Measurements from ENCODE around the gene VRK2. TPM values are rescaled to one million over a fixed set of nuclear protein-coding genes. Genes with fewer than 3 reads are reported as not detected.
"Not testable (repeated sequence)": the region's sequence is repeated elsewhere in the genome, so short reads cannot be mapped to it uniquely, and the experiment has no call there.

The VRK2 gene
- total RNA-seq, 1 donor = 47.1 TPM

- no peak for DNase-seq (ENCODE audit: low read depth)
- no peak for TF ChIP-seq CTCF (IDR thresholded peaks at IDR 0.05; ENCODE audit: insufficient read depth, low read length)
- H3K4me3 ChIP-seq (ENCODE audit: low read depth, low read length) = no peak overlapping the region
These were observed 134.0 kb downstream of the VRK2 start for GRCh38 chr2:58180635-58181034.

- no peak overlapping the region for H3K4me3 ChIP-seq (ENCODE audit: low read depth, low read length)
- TF ChIP-seq CTCF (IDR thresholded peaks at IDR 0.05; ENCODE audit: insufficient read depth, low read length) = no peak
- peak; percentile 11 for DNase-seq (ENCODE audit: low read depth)
These were observed 135.9 kb downstream of the VRK2 start for GRCh38 chr2:58182527-58182926.

DNA sequence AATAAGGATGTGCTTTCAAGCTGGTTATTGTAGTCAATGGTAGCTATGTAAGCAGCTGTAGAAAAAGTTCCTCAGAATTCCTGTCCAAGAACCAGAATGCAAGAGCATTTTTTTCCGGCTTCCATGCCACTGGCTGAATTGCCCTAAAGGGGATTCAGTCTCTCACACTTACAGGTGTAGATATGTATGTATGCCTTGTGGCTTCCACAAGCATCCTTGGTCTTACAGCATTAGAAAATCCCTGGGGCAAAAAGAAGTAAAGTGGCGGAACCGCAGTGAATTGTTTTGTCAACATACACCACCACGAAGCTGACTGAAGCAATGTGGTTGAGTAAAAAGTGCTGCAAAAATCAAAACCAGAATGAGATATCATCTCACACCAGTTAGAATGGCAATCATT, 139.9 kb downstream of the VRK2 start:
- H3K4me3 ChIP-seq (ENCODE audit: low read depth, low read length) = no peak overlapping the region
- no peak for DNase-seq (ENCODE audit: low read depth)
- TF ChIP-seq CTCF (IDR thresholded peaks at IDR 0.05; ENCODE audit: insufficient read depth, low read length) = no peak

DNA sequence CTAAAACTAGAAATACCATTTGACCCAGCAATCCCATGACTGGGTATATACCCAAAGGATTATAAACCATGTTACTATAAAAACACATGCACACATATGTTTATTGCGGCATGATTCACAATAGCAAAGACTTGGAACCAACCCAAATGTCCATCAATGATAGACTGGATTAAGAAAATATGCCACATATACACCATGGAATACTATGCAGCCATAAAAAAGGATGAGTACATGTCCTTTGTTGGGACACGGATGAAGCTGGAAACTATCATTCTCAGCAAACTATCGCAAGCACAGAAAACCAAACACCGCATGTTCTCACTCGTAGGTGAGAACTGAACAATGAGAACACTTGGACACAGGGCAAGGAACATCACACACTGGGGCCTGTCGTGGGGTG, 140.4 kb downstream of the VRK2 start:
- DNase-seq (ENCODE audit: low read depth); H3K4me3 ChIP-seq (ENCODE audit: low read depth, low read length): not testable (repeated sequence)

DNA sequence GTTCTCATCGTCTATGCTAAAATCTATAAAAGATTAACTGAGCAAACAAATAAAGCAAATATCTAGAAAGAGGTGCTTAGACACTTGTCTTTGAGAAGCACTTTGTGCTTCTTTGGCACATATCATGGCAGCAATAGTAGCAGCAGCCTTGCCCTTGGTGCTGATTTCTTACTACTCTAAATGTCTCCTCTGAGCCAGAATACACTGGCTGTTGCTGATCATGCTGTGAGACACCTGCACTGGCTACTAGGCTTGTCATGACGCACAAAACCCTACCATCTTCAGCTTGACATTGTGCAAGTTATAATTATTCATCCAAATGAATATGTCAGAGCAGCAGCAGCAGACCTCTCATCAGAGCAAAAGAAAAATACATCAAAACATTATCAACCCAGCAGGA, 147.9 kb downstream of the VRK2 start:
- H3K4me3 ChIP-seq (ENCODE audit: low read depth, low read length) = no peak overlapping the region
- no peak for DNase-seq (ENCODE audit: low read depth)
- TF ChIP-seq CTCF (IDR thresholded peaks at IDR 0.05; ENCODE audit: insufficient read depth, low read length) = no peak

GRCh38 chr2:58195662-58196061, 149.1 kb downstream of the VRK2 start:
- TF ChIP-seq CTCF (IDR thresholded peaks at IDR 0.05; ENCODE audit: insufficient read depth, low read length) = no peak
- H3K4me3 ChIP-seq (ENCODE audit: low read depth, low read length) = no peak overlapping the region
- DNase-seq (ENCODE audit: low read depth) = peak; percentile 46

GRCh38 chr2:58197894-58198293, 151.3 kb downstream of the VRK2 start:
- no peak for DNase-seq (ENCODE audit: low read depth)
- TF ChIP-seq CTCF (IDR thresholded peaks at IDR 0.05; ENCODE audit: insufficient read depth, low read length) = no peak
- H3K4me3 ChIP-seq (ENCODE audit: low read depth, low read length) = no peak overlapping the region
